Mammary epithelial cell (primary cell): Measurements from ENCODE around the gene SGTA.

Experiments used
- EZH2 ChIP-seq: IDR thresholded peaks from 2 replicates; pipeline ENCODE4 v1.6.1; 2012; ENCODE audit warnings: low read length, inconsistent platforms, borderline replicate concordance
- TF ChIP-seq, protein P1 (sequence below), 2 donors: IDR thresholded peaks in 1 of 2; conservative IDR thresholded peaks in 1 of 2; 2 replicates each; pipeline ENCODE4 v1.5.1; 2011 to 2012; ENCODE audit warnings: inconsistent platforms in 2 of 2, low read length in 2 of 2, mild to moderate bottlenecking in 2 of 2, control low read depth in 1 of 2, low read depth in 1 of 2; ENCODE audit not compliant: insufficient read depth in 1 of 2; ENCODE audit errors: extremely low read depth in 1 of 2

DNA sequence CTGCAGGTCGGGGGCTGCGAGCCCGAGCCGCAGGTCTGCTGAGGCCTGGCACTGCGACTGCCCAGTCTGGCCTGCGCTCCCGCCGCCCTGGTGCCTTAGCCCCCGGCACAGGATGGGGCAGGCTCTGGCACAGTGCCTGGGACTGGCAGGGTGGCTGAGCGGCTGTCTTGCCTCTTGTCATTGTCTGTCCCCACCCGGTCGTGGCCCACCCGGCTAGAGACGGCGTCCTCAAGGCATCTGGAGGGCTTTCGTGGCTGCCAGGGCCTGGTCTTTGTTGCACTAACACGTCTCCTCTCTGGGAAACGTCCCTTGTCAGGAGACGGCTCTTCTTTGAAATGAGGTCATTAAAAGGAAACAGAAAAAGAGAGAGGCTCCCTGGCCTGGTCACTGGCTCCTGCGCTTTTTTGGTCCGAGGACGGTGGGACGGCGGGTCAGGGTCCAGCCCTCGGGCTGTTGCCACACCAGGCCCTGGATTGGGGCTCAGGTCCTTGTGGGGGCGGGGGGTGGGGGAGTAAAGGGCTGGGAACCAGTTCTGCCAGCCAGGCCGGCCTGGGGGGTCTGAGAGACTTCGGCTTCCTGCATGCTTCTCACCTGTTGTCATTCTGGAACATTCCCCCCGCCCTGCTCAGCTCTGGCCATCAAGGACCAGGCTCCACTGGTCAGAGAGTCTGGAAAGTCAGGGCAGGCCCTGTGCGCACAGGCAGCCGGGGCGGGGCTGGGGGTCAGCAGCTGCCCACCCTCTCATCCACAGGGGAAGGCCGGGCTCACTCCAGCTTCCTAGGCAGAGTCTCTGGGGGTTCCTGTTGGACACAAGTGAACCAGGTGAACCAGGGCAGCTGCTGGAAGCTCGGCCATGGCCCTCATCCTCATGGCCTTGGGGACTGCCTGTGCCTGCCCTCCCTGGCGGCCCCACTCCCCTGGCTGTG, 30.4 kb upstream of the SGTA start:
- TF ChIP-seq, protein P1, sequence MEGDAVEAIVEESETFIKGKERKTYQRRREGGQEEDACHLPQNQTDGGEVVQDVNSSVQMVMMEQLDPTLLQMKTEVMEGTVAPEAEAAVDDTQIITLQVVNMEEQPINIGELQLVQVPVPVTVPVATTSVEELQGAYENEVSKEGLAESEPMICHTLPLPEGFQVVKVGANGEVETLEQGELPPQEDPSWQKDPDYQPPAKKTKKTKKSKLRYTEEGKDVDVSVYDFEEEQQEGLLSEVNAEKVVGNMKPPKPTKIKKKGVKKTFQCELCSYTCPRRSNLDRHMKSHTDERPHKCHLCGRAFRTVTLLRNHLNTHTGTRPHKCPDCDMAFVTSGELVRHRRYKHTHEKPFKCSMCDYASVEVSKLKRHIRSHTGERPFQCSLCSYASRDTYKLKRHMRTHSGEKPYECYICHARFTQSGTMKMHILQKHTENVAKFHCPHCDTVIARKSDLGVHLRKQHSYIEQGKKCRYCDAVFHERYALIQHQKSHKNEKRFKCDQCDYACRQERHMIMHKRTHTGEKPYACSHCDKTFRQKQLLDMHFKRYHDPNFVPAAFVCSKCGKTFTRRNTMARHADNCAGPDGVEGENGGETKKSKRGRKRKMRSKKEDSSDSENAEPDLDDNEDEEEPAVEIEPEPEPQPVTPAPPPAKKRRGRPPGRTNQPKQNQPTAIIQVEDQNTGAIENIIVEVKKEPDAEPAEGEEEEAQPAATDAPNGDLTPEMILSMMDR (conservative IDR thresholded peaks at IDR 0.05 in 1 of 2, IDR thresholded peaks at IDR 0.05 in 1 of 2; ENCODE audit: extremely low read depth in 1 of 2, insufficient read depth in 1 of 2, low read depth in 1 of 2, low read length in 2 of 2): no peak
- no peak for TF ChIP-seq EZH2
